ENCODE data around the gene SC5D.
A peak's percentile ranks its signal among the peaks of the same experiment; 100 is the strongest.

SC5D gene

DNA sequence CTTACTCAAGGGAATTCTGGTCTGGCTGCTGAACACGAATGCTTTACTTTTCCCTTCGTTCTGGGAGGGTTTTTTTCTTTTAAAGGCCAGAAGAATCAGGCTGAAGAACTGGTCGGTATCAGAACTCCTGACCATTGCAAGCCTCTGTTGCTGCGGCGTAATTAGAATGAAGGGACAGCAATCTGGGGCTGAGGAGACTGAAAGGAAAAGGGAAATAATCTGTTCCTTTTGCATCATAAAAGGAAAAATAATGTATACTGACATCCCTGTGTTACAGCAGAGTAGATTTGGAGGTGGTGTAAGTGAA is 670 bp downstream of the SC5D start:
- DNase-seq, result no peak

- DNase-seq, result no peak
Measured at GRCh38 chr11:121295246-121296029, 2.9 kb downstream of the SC5D start.

GRCh38 chr11:121297872-121298271 is 5.3 kb downstream of the SC5D start:
- no peak for DNase-seq

GRCh38 chr11:121298774-121299173 is 6.2 kb downstream of the SC5D start:
- no peak for DNase-seq

DNA sequence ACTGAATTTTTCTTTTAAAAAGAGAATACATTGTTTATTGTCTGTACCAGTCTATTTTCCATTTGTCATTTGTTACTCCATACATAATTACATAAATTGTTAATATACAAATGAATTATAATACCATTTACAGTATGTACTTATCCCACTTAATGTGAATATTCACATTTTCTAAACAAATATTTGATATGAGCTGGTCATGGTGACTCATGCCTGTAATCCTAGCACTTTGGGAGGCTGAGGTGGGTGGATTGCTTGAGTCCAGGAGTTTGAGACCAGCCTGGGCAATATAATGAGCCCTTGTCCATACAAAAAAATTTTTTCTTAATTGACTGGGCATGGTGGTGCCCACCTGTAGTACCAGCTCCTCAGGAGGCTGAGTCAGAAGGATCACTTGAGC is 6.8 kb downstream of the SC5D start:
- DNase-seq, result no peak

DNA sequence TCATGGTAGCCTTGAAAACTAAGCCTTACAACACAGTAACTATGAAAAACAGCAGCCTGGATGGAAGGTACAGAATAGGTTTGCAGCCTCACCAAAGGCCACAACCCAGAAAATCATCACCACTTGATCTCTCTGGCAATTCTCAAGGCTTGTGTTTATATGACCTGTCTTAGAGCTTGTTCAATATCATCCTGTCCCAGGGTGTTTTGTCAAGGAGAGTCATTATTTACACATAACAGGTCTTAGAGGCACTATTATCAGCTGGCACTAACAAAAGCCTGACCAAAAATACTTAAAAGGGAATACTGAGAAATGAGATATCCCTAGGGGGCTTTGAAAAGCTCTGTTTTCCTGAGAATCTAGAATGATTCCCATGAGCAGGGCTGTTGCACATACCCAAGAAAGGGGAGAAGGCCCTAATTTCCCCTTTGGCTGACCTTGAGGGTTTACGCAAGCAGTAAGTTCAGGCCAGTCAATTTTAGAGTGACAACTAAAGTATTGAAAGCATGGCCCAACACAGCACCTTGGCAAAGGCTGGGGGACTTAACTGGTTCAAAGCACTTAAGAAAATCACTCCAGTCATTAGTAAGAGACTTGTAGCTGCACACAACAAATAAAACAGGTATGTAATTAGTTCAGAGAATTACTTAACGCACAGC is 7.9 kb downstream of the SC5D start:
- DNase-seq, result no peak

DNA sequence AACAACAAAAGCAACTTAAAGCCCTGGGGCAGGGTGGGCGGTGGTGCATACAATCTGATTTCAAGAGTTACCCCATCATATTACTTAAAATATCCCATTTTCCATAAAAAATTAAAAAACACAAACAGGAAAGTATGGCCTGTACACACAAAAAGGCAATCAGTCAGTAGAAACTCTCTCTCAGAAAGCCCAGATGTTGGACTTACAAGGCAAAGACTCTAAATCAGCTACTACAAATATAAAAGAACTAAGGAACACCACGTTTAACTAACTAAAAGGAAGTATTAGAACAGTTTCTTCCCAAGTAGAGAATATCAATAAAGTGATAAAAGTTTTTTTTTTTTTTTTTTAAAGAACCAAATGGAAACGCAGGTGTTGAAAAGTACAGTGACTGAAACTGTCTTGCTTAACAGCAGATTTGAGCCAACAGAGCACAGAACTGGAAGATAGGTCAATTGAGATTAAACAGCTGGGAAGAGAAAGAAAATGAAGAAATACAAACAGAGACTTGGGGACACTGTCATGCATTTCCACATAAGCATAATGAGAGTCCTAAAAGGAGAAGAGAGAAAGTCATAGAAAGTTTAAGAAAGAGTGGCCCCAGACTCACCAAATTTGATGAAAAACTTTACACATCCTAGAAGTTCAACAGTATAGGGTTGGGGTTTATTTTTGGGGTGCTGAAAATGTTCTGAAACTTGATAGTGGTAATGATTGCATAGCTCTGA is 8.6 kb downstream of the SC5D start:
- no peak for DNase-seq

- DNase-seq, result no peak
Measured at GRCh38 chr11:121304759-121305158, 12.2 kb downstream of the SC5D start.

- DNase-seq, result no peak
Measured at GRCh38 chr11:121308816-121309215, 16.2 kb downstream of the SC5D start.

DNA sequence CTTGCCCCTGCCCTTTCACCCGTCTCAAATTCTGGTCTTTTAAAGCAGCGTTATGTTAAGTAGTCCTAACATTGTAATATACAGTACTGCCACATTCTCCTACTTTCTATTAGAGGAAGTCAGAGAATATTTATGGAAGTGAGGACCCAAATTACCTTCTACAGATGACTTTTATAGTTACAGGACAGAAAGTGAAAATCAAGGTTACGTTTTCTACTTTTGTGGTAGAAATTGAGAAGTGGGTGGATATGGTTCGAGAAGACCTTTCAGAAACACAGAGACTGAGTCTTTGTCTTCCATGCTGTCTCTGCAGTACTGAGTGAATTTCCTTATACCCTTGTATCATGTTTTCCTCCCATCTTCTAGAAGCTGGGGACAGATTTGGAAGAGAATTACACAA is 17.1 kb downstream of the SC5D start:
- DNase-seq, result no peak

- DNase-seq, result no peak
Measured at GRCh38 chr11:121310908-121311307, 18.3 kb downstream of the SC5D start.

- no peak for DNase-seq
Measured at GRCh38 chr11:121311373-121311772, 18.8 kb downstream of the SC5D start.

- no peak for DNase-seq
Measured at GRCh38 chr11:121312483-121312882, 19.9 kb downstream of the SC5D start.

DNA sequence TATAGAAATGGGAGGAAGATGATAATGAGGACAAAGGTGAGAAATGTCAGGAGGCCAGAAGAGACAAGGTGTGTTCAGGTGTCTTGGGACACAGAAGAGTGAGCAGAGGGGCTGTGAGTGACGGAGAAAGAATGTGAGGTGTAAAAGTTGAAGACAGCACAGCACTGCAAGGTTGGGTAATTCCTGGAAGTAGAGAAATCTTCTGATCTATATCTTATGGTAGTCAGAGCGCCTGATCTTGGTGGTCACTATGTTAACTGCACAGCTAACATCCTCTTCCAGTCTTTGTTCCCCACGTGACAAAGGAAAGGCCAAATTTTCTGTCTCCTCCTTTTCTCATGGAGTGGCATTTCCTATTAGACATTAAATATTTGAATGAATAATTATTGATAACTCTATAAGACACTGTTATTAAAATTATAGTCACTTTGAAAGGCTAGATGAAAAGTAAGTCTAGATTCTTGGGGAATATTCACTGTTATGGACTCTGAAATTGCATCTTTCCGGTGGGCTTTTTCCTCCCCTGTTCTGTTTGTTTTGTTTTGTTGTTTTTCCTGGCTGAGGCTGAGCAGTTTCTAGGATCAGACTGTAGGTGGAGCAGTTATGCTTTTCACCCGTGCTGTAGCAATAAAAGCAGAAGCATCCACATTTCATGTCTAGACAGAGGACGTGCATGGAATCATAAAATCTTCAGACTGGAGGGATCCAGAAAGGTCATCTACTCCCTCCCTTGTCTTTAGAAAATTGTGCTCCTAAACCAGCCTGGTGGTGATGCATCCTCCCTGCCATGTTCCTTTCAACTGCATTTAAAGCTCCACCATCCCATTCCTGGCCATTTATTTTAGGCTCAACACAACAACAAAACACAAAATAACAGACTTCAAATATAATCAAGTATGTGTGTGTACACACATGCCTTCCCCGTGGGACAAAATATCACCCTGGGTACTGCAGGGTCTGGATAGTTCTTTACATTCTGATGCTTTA is 26.6 kb downstream of the SC5D start:
- peak; percentile 4 for DNase-seq

GRCh38 chr11:121321614-121322243 is 29.2 kb downstream of the SC5D start:
- DNase-seq, result peak; percentile 13

DNA sequence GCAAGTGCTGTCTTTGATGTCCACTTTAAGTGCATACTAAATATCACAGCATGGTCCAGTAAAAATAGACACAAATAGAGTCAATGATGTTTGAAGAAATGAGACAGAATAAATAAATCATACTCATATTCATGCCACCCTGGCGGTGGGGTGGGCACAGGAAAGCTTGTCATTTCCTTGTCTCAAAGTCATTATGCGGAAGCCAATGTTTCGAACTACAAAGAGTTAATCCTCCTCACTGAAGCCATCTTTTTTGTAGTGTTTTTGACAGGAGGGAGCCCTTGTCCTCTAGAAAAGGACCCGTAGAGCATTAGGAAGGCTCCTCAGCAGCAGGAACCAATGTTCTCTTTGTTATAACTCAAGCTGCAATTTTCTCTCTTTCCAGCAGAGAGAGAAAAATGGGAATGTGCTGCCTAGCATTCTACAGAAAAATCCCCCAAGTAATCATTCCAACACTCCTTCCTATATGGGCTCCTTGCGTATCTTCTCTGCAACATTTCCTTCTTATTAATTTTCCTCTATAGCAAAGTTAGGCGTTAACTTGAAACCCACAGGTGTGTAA is 30.6 kb downstream of the SC5D start:
- DNase-seq, result no peak

- DNase-seq, result no peak
Measured at GRCh38 chr11:121326230-121326629, 33.7 kb downstream of the SC5D start.

GRCh38 chr11:121327553-121327952 is 35.0 kb downstream of the SC5D start:
- no peak for DNase-seq

GRCh38 chr11:121328176-121328966 is 35.8 kb downstream of the SC5D start:
- DNase-seq, result peak; percentile 22

DNA sequence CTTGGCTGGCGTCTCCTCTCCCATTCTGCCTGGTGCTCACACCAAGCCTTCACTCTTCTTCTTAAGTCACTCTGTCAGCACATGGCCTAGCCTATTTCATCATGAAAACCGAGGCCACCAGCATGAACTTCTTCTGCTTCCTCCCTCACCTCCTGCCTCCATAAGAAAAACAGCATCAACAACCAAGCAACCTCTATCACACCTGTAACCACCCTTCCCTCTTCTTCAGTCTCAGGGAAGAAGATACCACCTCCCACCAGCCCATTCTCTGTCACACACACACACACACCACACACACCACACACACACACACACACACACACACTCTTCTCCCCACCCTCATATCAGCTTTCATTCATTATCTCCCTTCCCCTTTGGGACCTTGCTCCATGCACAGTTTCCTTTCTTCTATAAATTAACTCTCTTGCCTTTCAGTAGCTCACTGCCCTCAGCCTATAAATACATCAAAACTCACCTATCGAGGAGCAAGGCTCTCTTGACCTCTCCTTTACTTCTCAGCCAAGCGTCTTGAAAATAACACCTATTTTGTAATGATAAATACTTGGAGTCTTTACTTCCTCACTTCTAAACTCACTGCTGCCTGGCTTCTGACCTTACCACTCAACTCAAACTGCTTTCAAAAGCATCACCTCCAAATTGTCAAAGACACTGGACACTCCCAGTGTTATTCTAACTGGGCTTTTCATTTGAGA is 36.6 kb downstream of the SC5D start:
- DNase-seq, result peak; percentile 9
